Stimulated activated CD4-positive, alpha-beta T cell treated with anti-CD3 and anti-CD28 coated beads, Interleukin-1b, Interleukin-23, amount 100 ng/mL, for 48 hours (primary cell): ENCODE results near the gene PLA2G7.
"Not testable (repeated sequence)": the region's sequence is repeated elsewhere in the genome, so short reads cannot be mapped to it uniquely, and the experiment has no call there.

ENCODE experiments used
- DNase-seq: peaks from one replicate; pipeline ENCODE4 v3.0.0-alpha.2; 2020

Gene PLA2G7

GRCh38 chr6:46734867-46735719, at the start of gene PLA2G7:
PLA2G7 (minus strand) TSS chr6:46735375; CDS start chr6:46722891, 12,484 bp downstream.
- DNase-seq, result no peak

- DNase-seq, result no peak
Measured at GRCh38 chr6:46784535-46784934, 49.4 kb upstream of the PLA2G7 start.

- peak; percentile 21 for DNase-seq
Measured at GRCh38 chr6:46781478-46782378, 46.6 kb upstream of the PLA2G7 start.

- DNase-seq, result no peak
Measured at GRCh38 chr6:46777476-46778346, 42.5 kb upstream of the PLA2G7 start.

GRCh38 chr6:46776070-46776712, 41.0 kb upstream of the PLA2G7 start:
- no peak for DNase-seq

- not testable (repeated sequence) for DNase-seq
Measured at GRCh38 chr6:46774736-46775135, 39.6 kb upstream of the PLA2G7 start.

- DNase-seq, result no peak
Measured at GRCh38 chr6:46773201-46773855, 38.2 kb upstream of the PLA2G7 start.

- DNase-seq, result no peak
Measured at GRCh38 chr6:46772762-46773161, 37.6 kb upstream of the PLA2G7 start.

GRCh38 chr6:46772016-46772415, 36.8 kb upstream of the PLA2G7 start:
- DNase-seq, result no peak

- no peak for DNase-seq
Measured at GRCh38 chr6:46764961-46765360, 29.8 kb upstream of the PLA2G7 start.

- not testable (repeated sequence) for DNase-seq
Measured at GRCh38 chr6:46764280-46764679, 29.1 kb upstream of the PLA2G7 start.

GRCh38 chr6:46763466-46763865, 28.3 kb upstream of the PLA2G7 start:
- DNase-seq, result no peak

GRCh38 chr6:46760925-46761324, 25.8 kb upstream of the PLA2G7 start:
- DNase-seq, result no peak

GRCh38 chr6:46758960-46759753, 24.0 kb upstream of the PLA2G7 start:
- no peak for DNase-seq

- no peak for DNase-seq
Measured at GRCh38 chr6:46757214-46757596, 22.0 kb upstream of the PLA2G7 start.

- DNase-seq, result no peak
Measured at GRCh38 chr6:46756469-46757213, 21.5 kb upstream of the PLA2G7 start.

- DNase-seq, result no peak
Measured at GRCh38 chr6:46755865-46756264, 20.7 kb upstream of the PLA2G7 start.

- DNase-seq, result no peak
Measured at GRCh38 chr6:46751658-46752057, 16.5 kb upstream of the PLA2G7 start.

GRCh38 chr6:46749731-46750130, 14.6 kb upstream of the PLA2G7 start:
- DNase-seq, result no peak

GRCh38 chr6:46748940-46749503, 13.8 kb upstream of the PLA2G7 start:
- DNase-seq, result no peak
